NT2/D1 (cell line): ENCODE data around the gene BGN.

ENCODE experiments used
- DNase-seq: peaks from one replicate; pipeline ENCODE4 v3.0.0-alpha.2; 2011; ENCODE audit warnings: low read depth, low spot score
- H3K27me3 ChIP-seq: 2 replicates; pipeline ENCODE4 v1.6.0; 2011; ENCODE audit warnings: mild to moderate bottlenecking; ENCODE audit not compliant: insufficient read length, insufficient read depth
- H3K36me3 ChIP-seq: 2 replicates; pipeline ENCODE4 v1.6.1; 2011; ENCODE audit warnings: mild to moderate bottlenecking, low read length, mixed read lengths; ENCODE audit not compliant: insufficient read depth, insufficient read length
- H3K4me1 ChIP-seq: 2 replicates; pipeline ENCODE4 v1.5.1; 2011; ENCODE audit not compliant: insufficient read depth, insufficient read length
- H3K4me3 ChIP-seq: 2 replicates; pipeline ENCODE4 v1.5.1; 2011; ENCODE audit warnings: low read depth; ENCODE audit not compliant: insufficient read length
- H3K9ac ChIP-seq: 2 replicates; pipeline ENCODE4 v1.6.0; 2011; ENCODE audit warnings: low read depth; ENCODE audit not compliant: insufficient read length
- H3K9me3 ChIP-seq: 2 replicates; pipeline ENCODE4 v1.5.1; 2011; ENCODE audit warnings: mild to moderate bottlenecking, low read length; ENCODE audit not compliant: insufficient read depth
- SUZ12 ChIP-seq: IDR thresholded peaks from 2 replicates; pipeline ENCODE4 v1.6.1; 2011; ENCODE audit not compliant: insufficient read length, insufficient read depth; ENCODE audit errors: extremely low read depth
- YY1 ChIP-seq: IDR thresholded peaks from 2 replicates; pipeline ENCODE4 v1.6.1; 2011; ENCODE audit not compliant: insufficient read length, insufficient read depth
- ZNF274 ChIP-seq: IDR thresholded peaks from 2 replicates; pipeline ENCODE4 v1.6.1; 2011; ENCODE audit warnings: mild to moderate bottlenecking, low read depth, low read length

Gene BGN

DNA sequence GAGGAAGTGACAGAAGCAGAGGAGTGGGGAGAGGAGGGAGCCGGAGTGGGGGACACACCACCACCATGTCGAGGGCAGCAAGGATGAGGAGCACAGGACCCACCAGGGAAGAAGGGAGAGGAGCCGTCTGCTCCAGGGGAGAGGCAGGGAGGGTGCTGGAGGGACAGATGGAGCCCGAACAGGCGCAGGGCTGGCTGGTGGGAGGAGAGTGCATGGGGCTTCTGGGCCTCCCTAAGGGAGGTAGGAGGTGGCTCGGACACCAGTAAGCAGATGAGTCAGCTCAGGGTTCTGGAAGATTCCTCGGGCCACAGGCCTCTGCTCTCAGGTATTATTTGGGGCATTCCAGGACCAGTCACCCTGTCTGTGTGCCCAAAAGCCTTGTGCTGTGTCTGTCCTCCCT lies 52.4 kb downstream of the BGN start:
- Histone ChIP-seq H3K27me3 (no peaks in the 10 kb centered on the region), H3K9me3 (no peaks in the 10 kb centered on the region), H3K9ac (no peak overlapping the region), H3K4me3 (no peak overlapping the region), H3K36me3 (no peaks in the 10 kb centered on the region), H3K4me1 (no peaks in the 10 kb centered on the region)
- TF ChIP-seq ZNF274, result no peak
- no peak for TF ChIP-seq SUZ12
- TF ChIP-seq YY1, result no peak
- no peak for DNase-seq

DNA sequence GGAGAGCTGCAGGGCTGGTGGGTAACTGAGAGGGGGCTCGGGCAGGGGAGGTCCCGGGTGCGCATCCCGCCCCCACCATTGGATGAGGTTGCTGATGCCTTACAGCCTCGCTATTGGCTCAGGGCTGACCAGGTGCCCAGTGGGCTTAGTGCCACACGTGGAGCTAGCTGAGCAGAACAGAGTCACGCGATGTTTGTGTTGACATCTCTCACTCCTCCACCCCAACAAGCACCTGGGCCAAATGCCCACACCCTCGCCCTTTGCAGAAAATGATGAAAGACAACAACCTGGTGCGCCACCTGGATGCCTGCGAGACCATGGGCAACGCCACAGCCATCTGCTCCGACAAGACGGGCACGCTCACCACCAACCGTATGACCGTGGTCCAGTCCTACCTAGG lies 54.5 kb downstream of the BGN start:
- Histone ChIP-seq H3K36me3 (no peaks in the 10 kb centered on the region), H3K9ac (no peak overlapping the region), H3K27me3 (no peaks in the 10 kb centered on the region), H3K9me3 (no peaks in the 10 kb centered on the region), H3K4me3 (no peak overlapping the region), H3K4me1 (no peaks in the 10 kb centered on the region)
- no peak for DNase-seq
- TF ChIP-seq YY1, result no peak
- TF ChIP-seq ZNF274, result no peak
- no peak for TF ChIP-seq SUZ12

DNA sequence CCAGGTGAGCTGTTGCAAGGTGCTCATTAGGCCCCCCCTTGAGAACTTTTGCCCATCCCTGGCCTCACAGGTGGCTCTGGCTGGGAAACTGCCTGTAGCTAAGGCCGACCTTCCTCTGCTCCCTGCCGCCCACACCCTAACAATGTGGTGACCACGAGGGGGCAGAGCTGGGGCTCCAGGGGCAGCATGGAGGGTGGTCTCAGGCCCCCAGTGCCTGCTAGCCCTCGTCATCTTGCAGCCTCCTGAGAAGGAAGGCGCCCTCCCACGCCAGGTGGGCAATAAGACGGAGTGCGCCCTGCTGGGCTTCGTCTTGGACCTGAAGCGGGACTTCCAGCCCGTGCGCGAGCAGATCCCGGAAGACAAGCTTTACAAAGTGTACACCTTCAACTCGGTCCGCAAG lies 55.0 kb downstream of the BGN start:
- no peaks in the 10 kb centered on the region for H3K9me3 ChIP-seq
- H3K9ac ChIP-seq, result no peak overlapping the region
- no peaks in the 10 kb centered on the region for H3K4me1 ChIP-seq
- H3K4me3 ChIP-seq, result no peak overlapping the region
- no peaks in the 10 kb centered on the region for H3K36me3 ChIP-seq
- DNase-seq, result no peak
- no peaks in the 10 kb centered on the region for H3K27me3 ChIP-seq
- TF ChIP-seq YY1, result no peak

DNA sequence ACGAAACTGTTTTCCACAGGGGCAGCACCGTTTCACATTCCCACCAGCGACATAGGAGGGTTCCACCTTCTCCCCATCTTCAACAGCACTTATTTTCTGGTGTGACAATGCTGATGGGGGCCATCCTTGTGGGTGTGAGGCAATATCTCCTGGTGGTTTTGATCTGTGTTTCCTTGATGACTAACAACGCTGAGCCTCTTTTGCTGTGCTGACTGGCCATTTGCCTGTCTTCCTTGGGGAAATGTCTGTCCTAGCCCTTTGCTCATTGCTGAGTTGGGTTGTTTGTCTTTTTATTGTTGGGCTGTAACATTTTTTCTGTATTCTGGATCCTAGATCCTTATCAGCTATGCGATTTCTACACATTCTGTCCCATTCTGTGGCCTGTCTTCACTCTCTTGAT lies 56.4 kb downstream of the BGN start:
- Histone ChIP-seq H3K4me1 (no peaks in the 10 kb centered on the region), H3K9ac (no peak overlapping the region), H3K27me3 (no peaks in the 10 kb centered on the region), H3K36me3 (no peaks in the 10 kb centered on the region), H3K9me3 (no peaks in the 10 kb centered on the region), H3K4me3 (no peak overlapping the region)
- TF ChIP-seq YY1 (no peak), SUZ12 (no peak), ZNF274 (no peak)
- DNase-seq, result no peak

DNA sequence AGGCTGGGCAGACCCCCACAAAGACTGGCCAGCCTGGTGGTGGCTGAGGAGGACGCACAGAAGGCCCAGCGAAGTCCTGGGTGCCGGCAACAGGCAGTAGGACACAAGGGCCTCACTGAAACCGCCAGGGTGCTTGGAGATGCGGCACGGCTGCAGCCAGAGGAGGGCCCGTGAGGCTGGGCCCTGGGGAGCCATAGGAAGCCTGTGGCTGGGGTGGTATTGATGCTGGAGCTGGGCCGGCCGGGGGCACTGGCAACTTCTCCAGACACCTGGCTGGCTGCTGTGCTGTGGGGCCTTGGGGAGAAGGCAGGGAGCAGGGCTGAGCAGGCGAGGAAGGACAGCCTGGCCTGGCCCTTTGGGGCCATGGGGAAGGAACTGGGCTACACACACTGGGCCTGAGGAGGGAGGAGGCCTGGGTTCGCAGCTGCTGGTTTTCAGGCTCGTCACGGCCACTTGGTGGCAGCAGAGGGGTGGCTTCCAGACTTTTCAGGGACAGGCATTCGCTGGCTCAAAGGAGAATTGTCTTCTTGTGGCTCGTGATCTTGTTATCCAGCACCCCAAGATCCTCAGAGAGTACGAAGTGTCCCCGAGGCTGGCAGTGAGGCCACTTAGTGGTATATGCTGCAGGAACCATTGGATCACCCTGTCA lies 59.9 kb downstream of the BGN start:
- Histone ChIP-seq H3K27me3 (no peaks in the 10 kb centered on the region), H3K9me3 (no peaks in the 10 kb centered on the region), H3K9ac (no peak overlapping the region), H3K4me3 (no peak overlapping the region), H3K36me3 (no peaks in the 10 kb centered on the region), H3K4me1 (no peaks in the 10 kb centered on the region)
- TF ChIP-seq SUZ12, result no peak
- no peak for TF ChIP-seq ZNF274
- TF ChIP-seq YY1, result no peak
- no peak for DNase-seq

DNA sequence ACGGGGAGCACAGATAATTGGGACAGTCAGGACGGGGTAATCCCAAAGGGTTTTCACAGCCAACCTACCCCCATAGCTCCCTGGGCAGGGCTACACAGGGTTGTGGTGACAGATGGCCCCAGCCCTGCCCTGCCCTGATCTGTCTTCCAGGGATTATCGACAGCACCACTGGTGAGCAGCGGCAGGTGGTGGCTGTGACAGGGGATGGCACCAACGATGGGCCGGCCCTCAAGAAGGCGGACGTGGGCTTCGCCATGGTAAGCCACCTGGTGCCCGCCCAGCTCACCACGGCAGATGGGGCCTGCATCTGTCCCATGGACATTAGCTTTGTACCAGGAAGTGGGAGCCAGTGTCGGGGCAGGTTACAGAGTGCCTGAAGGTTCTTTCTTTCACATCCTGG lies 62.0 kb downstream of the BGN start:
- TF ChIP-seq SUZ12 (no peak), ZNF274 (no peak), YY1 (no peak)
- Histone ChIP-seq H3K9me3 (no peaks in the 10 kb centered on the region), H3K27me3 (no peaks in the 10 kb centered on the region), H3K9ac (no peak overlapping the region), H3K4me3 (no peak overlapping the region), H3K36me3 (no peaks in the 10 kb centered on the region), H3K4me1 (no peaks in the 10 kb centered on the region)
- no peak for DNase-seq

DNA sequence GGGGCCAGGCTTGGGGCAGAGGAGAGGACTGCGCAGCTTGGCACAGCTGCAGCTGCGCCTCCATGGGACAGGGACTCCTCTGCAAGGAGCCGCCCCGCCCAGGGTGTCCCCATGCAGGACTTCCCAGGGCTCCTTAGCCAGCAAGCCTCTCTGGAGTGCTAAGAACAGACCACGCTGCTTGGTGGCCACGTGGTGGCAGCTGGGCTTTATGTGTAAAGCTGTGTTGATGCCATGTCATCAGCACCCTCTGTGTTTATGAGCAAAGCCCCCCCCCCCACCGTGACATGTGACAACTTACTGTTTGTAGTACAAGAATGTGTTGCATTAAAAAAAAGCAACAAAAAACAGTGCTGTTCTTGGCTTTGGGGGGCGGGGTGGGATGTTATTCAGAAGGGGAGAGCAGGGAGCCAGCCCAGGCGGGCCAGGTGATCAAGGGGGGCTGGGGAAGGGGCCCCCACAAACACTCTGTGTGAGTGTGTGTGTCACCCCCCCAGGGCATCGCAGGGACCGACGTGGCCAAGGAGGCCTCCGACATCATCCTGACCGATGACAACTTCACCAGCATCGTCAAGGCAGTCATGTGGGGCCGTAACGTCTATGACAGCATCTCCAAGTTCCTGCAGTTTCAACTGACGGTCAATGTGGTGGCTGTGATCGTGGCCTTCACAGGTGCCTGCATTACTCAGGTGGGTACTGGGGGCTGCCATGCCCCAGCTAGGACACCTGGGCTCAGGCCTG lies 63.0 kb downstream of the BGN start:
- Histone ChIP-seq H3K36me3 (no peaks in the 10 kb centered on the region), H3K9ac (no peak overlapping the region), H3K4me3 (no peak overlapping the region), H3K4me1 (no peaks in the 10 kb centered on the region), H3K9me3 (no peaks in the 10 kb centered on the region), H3K27me3 (no peaks in the 10 kb centered on the region)
- TF ChIP-seq SUZ12 (no peak), ZNF274 (no peak), YY1 (no peak)
- no peak for DNase-seq
